ENCODE data around the gene RPTOR. TPM values are rescaled to one million over a fixed set of nuclear protein-coding genes. Genes with fewer than 3 reads are reported as not detected.
A peak's percentile ranks its signal among the peaks of the same experiment; 100 is the strongest.

The RPTOR gene
- total RNA-seq, 1 donor, result 27.9 TPM

GRCh38 chr17:80516171-80516932 is 28.3 kb upstream of the RPTOR start:
- Histone ChIP-seq H3K79me2 (ENCODE audit: insufficient read depth, low read length) (no peaks in the 10 kb centered on the region), H2AFZ (ENCODE audit: low read length) (no peak overlapping the region), H3K27ac (ENCODE audit: low read depth, low read length) (no peak overlapping the region), H4K20me1 (ENCODE audit: insufficient read depth, low read length) (no peaks in the 10 kb centered on the region), H3K4me2 (ENCODE audit: insufficient read depth, low read length) (no peak overlapping the region), H3K9me3 (ENCODE audit: low read depth, low read length) (no peaks in the 10 kb centered on the region), H3K4me3 (ENCODE audit: insufficient read depth, low read length) (no peak overlapping the region), H3K36me3 (ENCODE audit: insufficient read depth, low read length) (no peaks in the 10 kb centered on the region), H3K4me1 (ENCODE audit: insufficient read depth, low read length) (peaks cover 20% of the 10 kb centered on the region), H3K27me3 (ENCODE audit: insufficient read depth, low read length) (peaks cover 3% of the 10 kb centered on the region)
- peak; percentile 34 for DNase-seq (ENCODE audit: insufficient read length, low spot score, missing footprints)
- TF ChIP-seq, protein P1, sequence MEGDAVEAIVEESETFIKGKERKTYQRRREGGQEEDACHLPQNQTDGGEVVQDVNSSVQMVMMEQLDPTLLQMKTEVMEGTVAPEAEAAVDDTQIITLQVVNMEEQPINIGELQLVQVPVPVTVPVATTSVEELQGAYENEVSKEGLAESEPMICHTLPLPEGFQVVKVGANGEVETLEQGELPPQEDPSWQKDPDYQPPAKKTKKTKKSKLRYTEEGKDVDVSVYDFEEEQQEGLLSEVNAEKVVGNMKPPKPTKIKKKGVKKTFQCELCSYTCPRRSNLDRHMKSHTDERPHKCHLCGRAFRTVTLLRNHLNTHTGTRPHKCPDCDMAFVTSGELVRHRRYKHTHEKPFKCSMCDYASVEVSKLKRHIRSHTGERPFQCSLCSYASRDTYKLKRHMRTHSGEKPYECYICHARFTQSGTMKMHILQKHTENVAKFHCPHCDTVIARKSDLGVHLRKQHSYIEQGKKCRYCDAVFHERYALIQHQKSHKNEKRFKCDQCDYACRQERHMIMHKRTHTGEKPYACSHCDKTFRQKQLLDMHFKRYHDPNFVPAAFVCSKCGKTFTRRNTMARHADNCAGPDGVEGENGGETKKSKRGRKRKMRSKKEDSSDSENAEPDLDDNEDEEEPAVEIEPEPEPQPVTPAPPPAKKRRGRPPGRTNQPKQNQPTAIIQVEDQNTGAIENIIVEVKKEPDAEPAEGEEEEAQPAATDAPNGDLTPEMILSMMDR (IDR thresholded peaks at IDR 0.05; ENCODE audit: extremely low read depth, low read depth, low read length), result no peak

GRCh38 chr17:80517641-80518040 is 27.0 kb upstream of the RPTOR start:
- H3K79me2 ChIP-seq (ENCODE audit: insufficient read depth, low read length), result no peaks in the 10 kb centered on the region
- no peak overlapping the region for H3K27ac ChIP-seq (ENCODE audit: low read depth, low read length)
- no peak overlapping the region for H3K4me3 ChIP-seq (ENCODE audit: insufficient read depth, low read length)
- peaks cover 3% of the 10 kb centered on the region for H3K27me3 ChIP-seq (ENCODE audit: insufficient read depth, low read length)
- H3K4me1 ChIP-seq (ENCODE audit: insufficient read depth, low read length), result peaks cover 11% of the 10 kb centered on the region
- H2AFZ ChIP-seq (ENCODE audit: low read length), result no peak overlapping the region
- H4K20me1 ChIP-seq (ENCODE audit: insufficient read depth, low read length), result no peaks in the 10 kb centered on the region
- TF ChIP-seq, protein P1 (IDR thresholded peaks at IDR 0.05; ENCODE audit: extremely low read depth, low read depth, low read length), result no peak
- DNase-seq (ENCODE audit: insufficient read length, low spot score, missing footprints), result no peak
- H3K36me3 ChIP-seq (ENCODE audit: insufficient read depth, low read length), result no peaks in the 10 kb centered on the region
- H3K4me2 ChIP-seq (ENCODE audit: insufficient read depth, low read length), result no peak overlapping the region
- H3K9me3 ChIP-seq (ENCODE audit: low read depth, low read length), result no peaks in the 10 kb centered on the region

- peaks cover 3% of the 10 kb centered on the region for H3K27me3 ChIP-seq (ENCODE audit: insufficient read depth, low read length)
- H2AFZ ChIP-seq (ENCODE audit: low read length), result no peak overlapping the region
- DNase-seq (ENCODE audit: insufficient read length, low spot score, missing footprints), result no peak
- H3K27ac ChIP-seq (ENCODE audit: low read depth, low read length), result no peak overlapping the region
- H3K4me2 ChIP-seq (ENCODE audit: insufficient read depth, low read length), result no peak overlapping the region
- H3K4me3 ChIP-seq (ENCODE audit: insufficient read depth, low read length), result no peak overlapping the region
- H4K20me1 ChIP-seq (ENCODE audit: insufficient read depth, low read length), result no peaks in the 10 kb centered on the region
- H3K4me1 ChIP-seq (ENCODE audit: insufficient read depth, low read length), result peaks cover 6% of the 10 kb centered on the region
- TF ChIP-seq, protein P1 (IDR thresholded peaks at IDR 0.05; ENCODE audit: extremely low read depth, low read depth, low read length), result no peak
- no peaks in the 10 kb centered on the region for H3K9me3 ChIP-seq (ENCODE audit: low read depth, low read length)
- H3K79me2 ChIP-seq (ENCODE audit: insufficient read depth, low read length), result no peaks in the 10 kb centered on the region
- H3K36me3 ChIP-seq (ENCODE audit: insufficient read depth, low read length), result no peaks in the 10 kb centered on the region
Observed at GRCh38 chr17:80518392-80518791, 26.2 kb upstream of the RPTOR start.

GRCh38 chr17:80519091-80519781 is 25.4 kb upstream of the RPTOR start:
- no peak overlapping the region for H3K4me2 ChIP-seq (ENCODE audit: insufficient read depth, low read length)
- peaks cover 3% of the 10 kb centered on the region for H3K27me3 ChIP-seq (ENCODE audit: insufficient read depth, low read length)
- no peak overlapping the region for H2AFZ ChIP-seq (ENCODE audit: low read length)
- TF ChIP-seq, protein P1 (IDR thresholded peaks at IDR 0.05; ENCODE audit: extremely low read depth, low read depth, low read length), result no peak
- H3K27ac ChIP-seq (ENCODE audit: low read depth, low read length), result no peak overlapping the region
- no peaks in the 10 kb centered on the region for H3K4me1 ChIP-seq (ENCODE audit: insufficient read depth, low read length)
- H3K36me3 ChIP-seq (ENCODE audit: insufficient read depth, low read length), result no peaks in the 10 kb centered on the region
- H3K9me3 ChIP-seq (ENCODE audit: low read depth, low read length), result no peaks in the 10 kb centered on the region
- no peaks in the 10 kb centered on the region for H4K20me1 ChIP-seq (ENCODE audit: insufficient read depth, low read length)
- no peaks in the 10 kb centered on the region for H3K79me2 ChIP-seq (ENCODE audit: insufficient read depth, low read length)
- no peak overlapping the region for H3K4me3 ChIP-seq (ENCODE audit: insufficient read depth, low read length)
- DNase-seq (ENCODE audit: insufficient read length, low spot score, missing footprints), result peak; percentile 55
